ENCODE measurements around the gene ZNF543. TPM values are rescaled to one million over a fixed set of nuclear protein-coding genes. Genes with fewer than 3 reads are reported as not detected.

Gene ZNF543
- total RNA-seq, 4 donors from 2014 or later = 5.9 to 31.2 (median 10.2) TPM

DNA sequence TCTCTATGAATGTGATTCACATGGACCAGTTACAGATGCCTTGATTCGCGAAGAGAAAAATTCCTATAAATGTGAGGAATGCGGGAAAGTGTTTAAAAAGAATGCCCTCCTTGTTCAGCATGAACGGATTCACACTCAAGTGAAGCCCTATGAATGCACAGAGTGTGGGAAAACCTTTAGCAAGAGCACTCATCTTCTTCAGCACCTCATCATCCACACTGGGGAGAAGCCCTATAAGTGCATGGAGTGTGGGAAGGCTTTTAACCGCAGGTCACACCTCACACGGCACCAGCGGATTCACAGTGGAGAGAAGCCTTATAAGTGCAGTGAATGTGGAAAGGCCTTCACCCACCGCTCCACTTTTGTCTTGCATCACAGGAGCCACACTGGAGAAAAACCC is 7.7 kb downstream of the ZNF543 start:
- Histone ChIP-seq H3K27ac (no peak overlapping the region), H3K27me3 (no peaks in the 10 kb centered on the region), H3K4me3 (no peak overlapping the region), H3K36me3 (no peaks in the 10 kb centered on the region), H3K9me3 (peaks cover 0 to 79% of the 10 kb centered on the region in 2 donors), H3K4me1 (no peaks in the 10 kb centered on the region)
- TF ChIP-seq POLR2A (IDR thresholded peaks at IDR 0.05) = no peak
- intact Hi-C loops (cut with DNase I; ENCODE audit: low total_unique reads) = no loop called here
- DNase-seq = no peak

DNA sequence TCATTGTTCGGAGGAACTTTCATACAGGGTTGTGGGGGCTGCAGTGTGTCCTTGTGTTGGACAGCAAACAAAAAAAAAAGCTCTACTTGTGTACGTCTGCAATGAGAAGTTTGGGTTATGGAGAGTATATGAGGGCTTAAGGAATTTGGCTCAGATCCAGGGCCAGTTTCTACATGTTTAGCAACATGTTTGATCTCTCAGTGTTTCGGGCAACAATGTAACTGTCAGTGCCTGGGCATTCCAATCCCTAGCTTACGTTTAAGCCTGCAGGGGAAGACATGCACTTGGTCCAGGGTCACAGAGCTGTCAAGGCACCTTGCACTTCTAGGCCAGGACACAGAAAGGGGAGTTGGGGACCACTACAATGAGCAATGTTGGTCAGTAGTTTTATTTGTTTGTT is 13.9 kb downstream of the ZNF543 start:
- intact Hi-C loops (cut with DNase I; ENCODE audit: low total_unique reads) = no loop called here
- DNase-seq = no peak
- Histone ChIP-seq H3K9me3 (peaks cover 0 to 25% of the 10 kb centered on the region in 2 donors), H3K4me3 (no peak overlapping the region), H3K27me3 (no peaks in the 10 kb centered on the region), H3K27ac (no peak overlapping the region), H3K36me3 (no peaks in the 10 kb centered on the region), H3K4me1 (no peaks in the 10 kb centered on the region)
- TF ChIP-seq POLR2A (IDR thresholded peaks at IDR 0.05) = no peak
- TF ChIP-seq, protein P1, sequence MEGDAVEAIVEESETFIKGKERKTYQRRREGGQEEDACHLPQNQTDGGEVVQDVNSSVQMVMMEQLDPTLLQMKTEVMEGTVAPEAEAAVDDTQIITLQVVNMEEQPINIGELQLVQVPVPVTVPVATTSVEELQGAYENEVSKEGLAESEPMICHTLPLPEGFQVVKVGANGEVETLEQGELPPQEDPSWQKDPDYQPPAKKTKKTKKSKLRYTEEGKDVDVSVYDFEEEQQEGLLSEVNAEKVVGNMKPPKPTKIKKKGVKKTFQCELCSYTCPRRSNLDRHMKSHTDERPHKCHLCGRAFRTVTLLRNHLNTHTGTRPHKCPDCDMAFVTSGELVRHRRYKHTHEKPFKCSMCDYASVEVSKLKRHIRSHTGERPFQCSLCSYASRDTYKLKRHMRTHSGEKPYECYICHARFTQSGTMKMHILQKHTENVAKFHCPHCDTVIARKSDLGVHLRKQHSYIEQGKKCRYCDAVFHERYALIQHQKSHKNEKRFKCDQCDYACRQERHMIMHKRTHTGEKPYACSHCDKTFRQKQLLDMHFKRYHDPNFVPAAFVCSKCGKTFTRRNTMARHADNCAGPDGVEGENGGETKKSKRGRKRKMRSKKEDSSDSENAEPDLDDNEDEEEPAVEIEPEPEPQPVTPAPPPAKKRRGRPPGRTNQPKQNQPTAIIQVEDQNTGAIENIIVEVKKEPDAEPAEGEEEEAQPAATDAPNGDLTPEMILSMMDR (IDR thresholded peaks at IDR 0.05) = no peak

DNA sequence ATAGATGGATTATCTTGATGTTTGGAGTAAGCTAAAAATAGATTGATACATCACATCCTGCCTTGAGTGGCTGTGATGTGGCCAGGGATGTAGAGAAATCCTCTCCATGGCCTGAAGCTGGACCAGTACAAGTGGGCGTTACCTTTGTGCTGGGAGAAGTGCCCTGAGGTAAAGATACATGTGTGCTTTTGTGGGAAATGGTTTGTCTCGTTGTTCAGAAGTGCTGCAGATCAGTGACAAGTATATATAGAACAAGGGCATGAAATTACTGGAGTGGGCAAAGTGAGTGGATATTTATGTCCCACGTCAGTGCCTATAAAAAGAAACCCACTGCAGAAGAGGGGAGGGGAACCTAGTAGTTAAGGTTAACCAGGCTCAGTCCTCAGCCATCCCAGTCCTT is 18.6 kb downstream of the ZNF543 start:
- Histone ChIP-seq H3K36me3 (no peaks in the 10 kb centered on the region), H3K27me3 (no peaks in the 10 kb centered on the region), H3K9me3 (peaks cover 0 to 6% of the 10 kb centered on the region in 2 donors), H3K27ac (no peak overlapping the region), H3K4me1 (no peaks in the 10 kb centered on the region), H3K4me3 (no peak overlapping the region)
- DNase-seq = no peak
- TF ChIP-seq, protein P1 (IDR thresholded peaks at IDR 0.05) = no peak
- no peak for TF ChIP-seq POLR2A (IDR thresholded peaks at IDR 0.05)
- intact Hi-C loops (cut with DNase I; ENCODE audit: low total_unique reads) = no loop called here

DNA sequence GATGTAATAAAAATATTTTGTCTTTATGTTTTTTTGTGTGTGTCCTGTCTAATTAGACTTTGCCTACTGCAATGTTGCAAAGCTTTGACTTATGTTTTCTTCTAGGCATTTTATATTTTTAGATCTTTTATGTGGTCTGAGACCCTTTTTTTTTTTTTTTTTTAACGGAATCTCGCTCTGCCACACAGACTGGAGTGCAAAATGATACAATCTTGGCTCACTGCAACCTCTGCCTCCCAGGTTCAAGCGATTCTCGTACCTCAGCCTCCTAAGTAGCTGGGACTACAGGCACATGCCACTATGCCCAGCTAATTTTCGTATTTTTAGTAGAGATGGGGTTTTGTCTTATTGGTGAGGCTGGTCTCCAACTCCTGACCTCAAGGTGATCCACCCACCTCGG is 22.3 kb downstream of the ZNF543 start:
- Histone ChIP-seq H3K4me1 (no peaks in the 10 kb centered on the region), H3K4me3 (no peak overlapping the region), H3K27ac (no peak overlapping the region), H3K36me3 (no peaks in the 10 kb centered on the region), H3K9me3 (no peaks in the 10 kb centered on the region), H3K27me3 (no peaks in the 10 kb centered on the region)
- TF ChIP-seq, protein P1 (IDR thresholded peaks at IDR 0.05) = no peak
- TF ChIP-seq POLR2A (IDR thresholded peaks at IDR 0.05) = no peak
- no peak for DNase-seq
- intact Hi-C loops (cut with DNase I; ENCODE audit: low total_unique reads) = no loop called here

DNA sequence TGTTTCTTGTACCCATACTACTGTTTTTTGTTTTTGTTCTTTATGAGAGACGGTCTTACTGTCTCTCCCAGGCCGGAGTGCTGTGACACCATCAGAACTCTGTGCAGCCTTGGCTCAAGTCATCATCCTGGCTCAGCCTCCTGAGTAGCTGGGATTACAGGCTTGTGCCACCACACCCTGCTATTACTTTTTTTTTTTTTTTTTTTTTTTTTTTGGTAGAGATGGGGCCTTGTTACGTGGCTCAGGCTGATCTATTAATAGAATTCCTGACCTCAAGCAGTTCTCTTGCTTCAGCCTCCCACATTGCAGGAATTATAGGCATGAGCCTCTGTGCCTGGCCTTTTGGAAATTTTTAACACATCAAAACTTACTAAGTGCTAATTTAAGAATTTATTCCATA is 27.9 kb downstream of the ZNF543 start:
- intact Hi-C loops (cut with DNase I; ENCODE audit: low total_unique reads) = no loop called here
- TF ChIP-seq, protein P1 (IDR thresholded peaks at IDR 0.05) = no peak
- no peak for TF ChIP-seq POLR2A (IDR thresholded peaks at IDR 0.05)
- Histone ChIP-seq H3K4me3 (no peak overlapping the region), H3K27me3 (no peaks in the 10 kb centered on the region), H3K27ac (no peak overlapping the region), H3K36me3 (no peaks in the 10 kb centered on the region), H3K9me3 (peaks cover 0 to 11% of the 10 kb centered on the region in 2 donors), H3K4me1 (peaks cover 0 to 4% of the 10 kb centered on the region in 2 donors)
- DNase-seq = no peak
